ENCODE measurements around the gene FASN. TPM values are rescaled to one million over a fixed set of nuclear protein-coding genes. Genes with fewer than 3 reads are reported as not detected.

FASN gene
- total and polyA plus RNA-seq, 2 donors (not counting 3 experiments of a cell fraction or from before 2014, with no cell fraction given), result 101 to 360 TPM

- no TSS peak for BruUV-seq (replicated peaks)
- Histone ChIP-seq H3K9me3 (replicated peaks; ENCODE audit: control insufficient read depth, insufficient read depth, low read length) (no peaks in the 10 kb centered on the region), H3K4me3 (replicated peaks in 1 of 3; ENCODE audit: insufficient read depth in 1 of 3, low read depth in 1 of 3, low read length in 3 of 3) (no peak overlapping the region), H3K4me2 (ENCODE audit: insufficient read depth, low read length) (no peak overlapping the region), H3K9ac (replicated peaks; ENCODE audit: extremely low read depth, insufficient read depth, low read length) (no peak overlapping the region), H3K27me3 (ENCODE audit: control insufficient read depth in 2 of 2, insufficient read depth in 2 of 2, low read length in 2 of 2) (no peaks in the 10 kb centered on the region), H4K20me1 (replicated peaks; ENCODE audit: control insufficient read depth, extremely low read depth, insufficient read depth, low read length) (no peaks in the 10 kb centered on the region), H2AFZ (ENCODE audit: low read depth, low read length) (no peak overlapping the region), H3K79me2 (ENCODE audit: control insufficient read depth, insufficient read depth, low read length) (no peaks in the 10 kb centered on the region), H3K4me1 (ENCODE audit: control insufficient read depth, extremely low read depth, insufficient read depth, low read length) (peaks cover under 1% of the 10 kb centered on the region), H3K27ac (ENCODE audit: insufficient read depth, low read depth, low read length) (no peak overlapping the region), H3K36me3 (ENCODE audit: control insufficient read depth in 2 of 2, extremely low read depth in 1 of 2, insufficient read depth in 2 of 2, low read length in 2 of 2) (peaks cover 12 to 52% of the 10 kb centered on the region in 2 experiments), H3K9me1 (replicated peaks; ENCODE audit: control insufficient read depth, extremely low read depth, insufficient read depth, low read length) (no peaks in the 10 kb centered on the region)
- no peak for TF ChIP-seq GATA2 (IDR thresholded peaks at IDR 0.05; ENCODE audit: insufficient read depth, insufficient read length, low read depth, low read length)
- dilution Hi-C loops (cut with MboI; ENCODE audit: extremely low pct_ligation_motif_present, low sequenced_read_pairs) (no loop called here), intact Hi-C loops (cut with micrococcal nuclease) (no loop called here)
- no peak for DNase-seq (ENCODE audit: low read depth, low spot score)
- ChIA-PET POLR2A (no interaction called here), CTCF (no interaction called here)
- no peak for FAIRE-seq
Observed at GRCh38 chr17:82059272-82060000, 38.6 kb downstream of the FASN start.

GRCh38 chr17:82058855-82059249 is 39.2 kb downstream of the FASN start:
- POLR2A ChIA-PET, result no interaction called here
- Histone ChIP-seq H3K9ac (replicated peaks; ENCODE audit: extremely low read depth, insufficient read depth, low read length) (no peak overlapping the region), H3K9me1 (replicated peaks; ENCODE audit: control insufficient read depth, extremely low read depth, insufficient read depth, low read length) (no peaks in the 10 kb centered on the region), H3K4me2 (ENCODE audit: insufficient read depth, low read length) (no peak overlapping the region), H3K27ac (ENCODE audit: insufficient read depth, low read depth, low read length) (no peak overlapping the region), H3K4me1 (ENCODE audit: control insufficient read depth, extremely low read depth, insufficient read depth, low read length) (no peaks in the 10 kb centered on the region), H3K27me3 (ENCODE audit: control insufficient read depth in 2 of 2, insufficient read depth in 2 of 2, low read length in 2 of 2) (no peaks in the 10 kb centered on the region), H3K4me3 (replicated peaks in 1 of 3; ENCODE audit: insufficient read depth in 1 of 3, low read depth in 1 of 3, low read length in 3 of 3) (no peak overlapping the region), H2AFZ (ENCODE audit: low read depth, low read length) (no peak overlapping the region), H3K36me3 (ENCODE audit: control insufficient read depth in 2 of 2, extremely low read depth in 1 of 2, insufficient read depth in 2 of 2, low read length in 2 of 2) (peaks cover 12 to 57% of the 10 kb centered on the region in 2 experiments), H3K9me3 (replicated peaks; ENCODE audit: control insufficient read depth, insufficient read depth, low read length) (no peaks in the 10 kb centered on the region), H4K20me1 (replicated peaks; ENCODE audit: control insufficient read depth, extremely low read depth, insufficient read depth, low read length) (no peaks in the 10 kb centered on the region), H3K79me2 (ENCODE audit: control insufficient read depth, insufficient read depth, low read length) (no peaks in the 10 kb centered on the region)
- TF ChIP-seq MYC (IDR thresholded peaks at IDR 0.05; ENCODE audit: low read depth, low read length) (no peak), FOS (IDR thresholded peaks at IDR 0.05; ENCODE audit: borderline replicate concordance, insufficient read depth, low read length) (no peak), POLR2A (IDR thresholded peaks at IDR 0.05; ENCODE audit: low read depth, low read length) (no peak), GATA2 (IDR thresholded peaks at IDR 0.05; ENCODE audit: insufficient read depth, insufficient read length, low read depth, low read length) (no peak), MAX (IDR thresholded peaks at IDR 0.05; ENCODE audit: insufficient read depth, insufficient read length) (no peak), CTCF (IDR thresholded peaks at IDR 0.05; ENCODE audit: extremely low read depth in 1 of 2, insufficient read depth in 1 of 2, low read depth in 1 of 2, low read length in 2 of 2) (no peak), JUN (IDR thresholded peaks at IDR 0.05; ENCODE audit: borderline replicate concordance, insufficient read depth, insufficient read length, low read depth) (no peak), EZH2 (IDR thresholded peaks at IDR 0.05; ENCODE audit: borderline replicate concordance, low read depth, low read length, severe bottlenecking) (no peak), POLR2AphosphoS5 (IDR thresholded peaks at IDR 0.05; ENCODE audit: insufficient read depth, low read depth, low read length) (no peak)
- FAIRE-seq (no peak), DNase-seq (ENCODE audit: low read depth, low spot score) (no peak)
- CTCF ChIA-PET, result no interaction called here
- intact Hi-C loops (cut with micrococcal nuclease) (no loop called here), dilution Hi-C loops (cut with MboI; ENCODE audit: extremely low pct_ligation_motif_present, low sequenced_read_pairs) (no loop called here)
- no TSS peak for BruUV-seq (replicated peaks)
